Activated T-helper 9 cell treated with anti-CD3 and anti-CD28 coated beads, Interleukin-2, amount 50 U/mL, for 16 hours (primary cell): Measurements from ENCODE around the gene DIS3L2.
"Not testable (repeated sequence)": the region's sequence is repeated elsewhere in the genome, so short reads cannot be mapped to it uniquely, and the experiment has no call there.

Experiments used
- DNase-seq: peaks from one replicate; pipeline ENCODE4 v3.0.0-alpha.2; 2020; ENCODE audit warnings: low read depth

Gene DIS3L2

GRCh38 chr2:232350804-232351685 lies 389.5 kb downstream of the DIS3L2 start:
- DNase-seq: no peak

GRCh38 chr2:232351686-232352510 lies 390.4 kb downstream of the DIS3L2 start:
- DNase-seq: no peak

DNA sequence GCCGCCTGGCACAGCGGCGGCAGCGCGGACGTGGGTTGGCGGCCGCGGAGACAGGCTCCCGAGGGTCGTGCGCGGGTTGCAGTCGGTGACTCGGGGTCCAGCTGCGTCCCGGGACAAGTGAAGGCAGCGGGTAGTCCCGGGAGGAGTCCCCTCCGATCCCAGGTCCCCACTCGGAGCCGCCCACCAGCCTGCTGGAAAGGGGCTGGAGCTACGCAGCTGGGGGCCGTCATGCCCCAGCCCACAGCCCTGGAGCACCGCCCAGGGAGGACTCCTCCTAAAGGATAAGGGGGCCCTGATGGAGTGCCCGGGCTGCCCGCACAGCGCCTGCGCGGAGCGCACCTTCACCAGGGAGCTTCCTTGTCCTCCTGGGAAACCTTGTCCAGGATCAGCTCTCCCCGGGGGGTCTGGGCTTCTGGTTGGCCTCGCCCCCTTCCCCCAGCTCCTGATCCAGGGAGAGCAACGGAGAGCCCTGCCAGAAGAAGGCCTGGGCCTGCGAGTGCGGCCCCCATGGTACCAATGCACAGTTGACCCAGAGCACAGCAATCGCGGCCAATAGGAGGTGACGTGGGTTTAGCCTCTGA lies 391.1 kb downstream of the DIS3L2 start:
- no peak for DNase-seq

GRCh38 chr2:232353096-232353495 lies 391.6 kb downstream of the DIS3L2 start:
- DNase-seq: no peak

DNA sequence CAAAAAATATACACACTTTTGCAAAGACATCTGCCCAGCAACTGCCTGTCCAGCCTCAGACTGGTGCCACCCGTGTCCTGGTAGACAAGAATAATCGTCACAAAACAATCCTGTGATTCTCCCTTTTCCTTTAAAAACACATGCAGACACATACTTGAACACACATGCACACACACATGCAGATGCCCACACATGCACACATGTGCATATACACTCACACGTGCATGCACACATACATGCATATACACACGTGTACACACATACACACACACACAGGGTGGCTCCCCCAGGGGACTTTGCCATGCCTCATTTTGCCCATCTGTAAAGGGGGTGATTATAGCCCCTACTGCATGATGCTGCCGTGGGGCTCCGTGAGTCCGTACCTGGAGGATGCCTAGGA lies 392.1 kb downstream of the DIS3L2 start:
- DNase-seq: no peak

DNA sequence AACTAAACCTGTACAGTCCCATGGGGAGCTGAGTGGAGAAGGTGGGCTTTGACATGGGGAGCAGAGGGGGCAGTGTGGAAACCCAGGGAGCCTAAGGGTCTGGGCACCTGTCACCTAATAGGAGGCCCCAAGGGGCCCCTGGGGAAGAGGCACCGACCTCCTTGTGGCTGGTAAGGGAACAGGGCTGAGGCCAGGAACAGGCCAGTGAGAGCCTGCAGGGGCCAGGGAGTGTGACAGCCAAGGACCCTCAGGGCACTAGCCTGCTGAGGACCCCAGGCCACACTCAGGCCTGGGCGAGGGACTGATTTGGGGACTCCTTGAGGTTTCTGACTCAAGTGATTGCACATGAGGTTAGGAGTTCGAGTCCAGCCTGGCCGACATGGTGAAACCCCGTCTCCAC lies 392.6 kb downstream of the DIS3L2 start:
- no peak for DNase-seq

DNA sequence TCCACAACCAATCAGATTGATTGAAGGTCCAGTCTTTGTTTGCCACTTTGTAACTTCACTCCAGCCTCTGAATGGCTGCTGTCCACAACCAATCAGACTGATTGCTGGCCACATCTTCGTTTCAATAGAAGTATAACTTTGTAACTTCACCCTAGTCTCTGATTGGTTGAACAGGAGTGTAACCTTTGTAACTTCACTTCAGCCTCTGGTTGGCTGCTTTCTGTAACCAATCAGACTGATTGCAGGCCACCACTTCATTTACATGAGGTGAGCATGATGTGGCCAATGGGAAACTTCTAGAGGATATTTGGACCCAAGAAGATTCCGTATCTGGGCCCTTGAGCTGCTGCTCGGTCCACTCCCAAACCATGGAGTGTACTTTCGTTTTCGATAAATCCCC lies 400.1 kb downstream of the DIS3L2 start:
- DNase-seq: no peak

- no peak for DNase-seq
Measured at GRCh38 chr2:232362174-232362900, 400.8 kb downstream of the DIS3L2 start.

DNA sequence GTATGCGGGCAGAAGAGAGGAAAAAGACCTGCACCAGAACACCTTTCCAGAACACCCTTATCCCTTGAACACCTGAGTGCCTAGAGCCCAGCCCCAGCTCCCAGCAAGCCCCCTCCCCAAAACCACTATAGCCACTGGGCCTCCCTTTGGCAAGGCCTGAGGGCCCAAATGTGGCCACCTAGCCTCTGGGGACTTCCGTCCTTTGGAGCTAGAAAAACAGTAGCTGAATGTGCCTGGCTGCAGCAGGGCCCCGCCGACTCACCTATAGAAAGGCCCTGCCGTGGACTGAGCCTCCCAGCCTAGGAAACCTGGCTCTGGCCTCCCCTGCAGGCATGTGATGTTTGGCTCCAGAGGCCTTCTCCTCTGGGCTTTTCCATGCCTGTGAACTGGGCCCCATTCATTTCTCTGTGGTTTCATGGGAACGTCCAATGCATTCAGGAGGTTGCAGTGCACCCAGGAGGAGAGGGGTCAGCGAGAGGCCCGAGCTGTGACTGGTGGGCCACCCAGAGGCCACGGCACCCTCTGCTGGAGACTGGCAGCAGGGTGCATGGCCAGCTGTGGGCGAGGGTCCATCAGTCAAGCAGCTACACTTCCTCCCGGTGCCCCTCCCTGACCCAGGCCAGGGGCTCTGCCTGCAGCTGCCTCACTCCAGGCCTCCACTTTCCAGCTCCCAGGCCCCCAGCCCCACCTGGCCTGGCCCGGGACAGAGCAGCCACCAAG lies 401.7 kb downstream of the DIS3L2 start:
- DNase-seq: not testable (repeated sequence)

DNA sequence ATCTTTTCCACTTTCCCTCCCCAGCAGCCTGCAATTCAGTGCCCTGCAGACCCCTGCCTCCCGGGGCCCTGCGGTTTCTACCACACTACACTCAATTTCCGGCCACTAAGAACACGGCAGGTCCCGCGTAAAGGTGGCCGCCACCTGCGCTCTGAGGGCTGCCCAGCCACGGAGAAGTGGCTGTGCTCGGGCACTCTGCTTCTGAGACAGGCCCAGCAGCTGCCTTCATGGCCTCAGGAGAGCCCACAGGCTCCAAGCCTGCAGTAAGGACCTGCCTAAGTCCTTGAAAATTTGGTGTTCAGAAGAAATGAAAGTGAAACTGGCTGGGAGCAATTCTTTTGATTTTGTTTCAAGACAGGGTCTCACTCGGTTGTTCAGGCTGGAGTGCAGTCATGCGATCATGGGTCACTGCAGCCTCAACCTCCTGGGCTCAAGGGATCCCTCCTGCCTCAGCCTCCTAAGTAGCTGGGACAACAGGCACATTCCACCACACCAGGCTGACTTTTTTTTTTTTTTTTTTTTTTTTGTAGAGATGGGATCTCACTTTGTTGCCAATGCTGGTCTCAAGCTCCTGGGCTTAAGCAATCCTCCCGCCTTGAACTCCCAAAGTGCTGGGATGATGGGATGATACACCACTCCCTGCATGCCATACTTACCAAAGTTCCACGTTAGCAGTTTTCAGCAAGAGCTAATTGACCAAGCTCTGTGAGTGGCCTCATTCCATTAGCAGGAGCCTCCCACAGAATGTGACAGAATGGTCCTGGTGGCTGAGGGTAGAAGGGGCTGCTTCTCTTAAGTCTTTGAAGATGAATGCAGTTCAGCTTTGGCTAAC lies 402.5 kb downstream of the DIS3L2 start:
- DNase-seq: no peak

DNA sequence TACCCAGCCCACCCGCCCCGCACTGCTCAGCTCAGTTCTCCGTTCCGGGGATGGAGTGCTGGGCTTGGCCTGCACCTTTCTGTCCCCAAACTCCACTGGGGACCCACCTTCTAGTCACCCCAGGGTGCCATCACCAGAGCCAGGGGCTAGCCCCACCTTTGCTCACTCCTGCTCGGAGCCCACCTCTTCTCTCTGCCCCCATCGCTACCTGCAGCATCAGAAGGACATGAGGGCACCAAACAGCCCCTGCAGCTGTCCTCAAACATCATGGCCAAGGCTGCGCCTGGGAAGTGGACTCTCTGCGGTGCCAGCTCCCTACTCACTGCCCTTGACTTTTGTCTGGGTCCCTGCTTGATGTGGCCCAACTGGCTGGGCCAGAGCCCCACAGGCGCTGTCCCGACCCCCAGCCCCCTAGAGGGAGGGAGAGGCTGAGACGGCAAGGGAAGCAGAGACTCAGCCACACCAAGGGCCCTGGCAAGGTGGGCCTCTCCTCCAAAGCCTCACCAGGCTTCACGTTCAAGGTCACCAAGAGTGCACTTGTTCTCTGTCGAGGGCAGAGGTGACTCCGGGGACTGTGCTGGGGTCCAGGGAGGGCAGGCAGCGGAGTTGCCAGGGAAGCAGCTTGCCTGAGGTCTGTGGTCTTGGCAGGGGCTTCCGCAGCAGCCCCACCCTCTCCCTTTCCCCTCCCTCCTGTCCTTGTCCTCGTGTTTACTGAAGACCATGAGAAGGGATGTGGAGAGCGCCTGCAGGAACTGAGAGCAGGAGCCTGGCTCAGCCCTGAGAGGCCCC lies 403.5 kb downstream of the DIS3L2 start:
- not testable (repeated sequence) for DNase-seq

GRCh38 chr2:232365621-232366321 lies 404.3 kb downstream of the DIS3L2 start:
- DNase-seq: no peak

DNA sequence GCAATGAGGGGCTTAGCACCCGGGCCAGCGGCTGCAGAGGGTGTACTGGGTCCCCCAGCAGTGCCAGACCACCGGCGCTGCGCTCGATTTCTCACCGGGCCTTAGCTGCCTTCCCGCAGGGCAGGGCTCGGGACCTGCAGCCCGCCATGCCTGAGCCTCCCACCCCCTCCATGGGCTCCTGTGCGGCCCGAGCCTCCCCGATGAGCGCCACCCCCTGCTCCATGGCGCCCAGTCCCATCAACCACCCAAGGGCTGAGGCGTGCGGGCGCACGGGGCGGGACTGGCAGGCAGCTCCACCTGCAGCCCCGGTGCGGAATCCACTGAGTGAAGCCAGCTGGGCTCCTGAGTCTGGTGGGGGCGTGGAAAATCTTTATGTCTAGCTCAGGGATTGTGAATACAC lies 404.9 kb downstream of the DIS3L2 start:
- not testable (repeated sequence) for DNase-seq

DNA sequence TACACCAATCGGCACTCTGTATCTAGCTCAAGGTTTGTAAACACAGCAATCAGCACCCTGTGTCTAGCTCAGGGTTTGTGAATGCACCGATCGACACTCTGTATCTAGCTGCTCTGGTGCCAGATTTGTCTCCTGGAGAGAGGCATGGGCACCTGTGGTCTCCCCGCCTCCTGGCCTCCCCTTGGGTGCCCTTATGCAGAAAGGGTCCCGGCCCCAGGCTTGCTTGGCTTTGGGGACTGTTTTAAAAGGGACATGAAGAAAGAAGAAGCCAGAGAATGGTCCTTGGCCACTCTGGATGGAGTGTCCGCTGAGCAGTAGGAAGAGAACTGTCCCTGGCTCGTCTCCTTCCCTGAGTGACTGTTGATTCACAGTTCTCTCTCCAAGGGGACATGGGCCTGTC lies 405.5 kb downstream of the DIS3L2 start:
- DNase-seq: no peak

- DNase-seq: no peak
Measured at GRCh38 chr2:232367591-232368233, 406.2 kb downstream of the DIS3L2 start.

DNA sequence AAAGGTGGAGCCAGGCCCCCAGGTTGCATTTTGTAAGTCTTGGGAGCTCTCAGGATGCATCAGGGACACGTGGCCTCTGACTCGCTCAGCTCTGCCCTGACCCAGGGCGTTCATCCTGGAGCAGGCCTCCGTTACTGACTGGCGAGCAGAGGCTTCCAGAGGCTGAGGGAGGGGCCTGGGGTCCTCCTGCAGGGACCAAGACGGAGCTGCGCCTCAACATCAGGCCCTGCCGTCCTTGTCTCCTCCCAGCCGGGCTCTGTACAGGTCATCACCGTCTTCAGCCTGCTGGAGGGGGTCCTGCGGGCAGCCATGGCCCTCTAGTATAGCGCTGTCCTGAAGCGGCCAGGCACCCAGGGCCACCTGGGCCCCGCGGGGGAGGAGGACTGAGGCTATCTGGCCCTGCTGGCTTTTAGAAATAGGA lies 406.8 kb downstream of the DIS3L2 start:
- DNase-seq: no peak

DNA sequence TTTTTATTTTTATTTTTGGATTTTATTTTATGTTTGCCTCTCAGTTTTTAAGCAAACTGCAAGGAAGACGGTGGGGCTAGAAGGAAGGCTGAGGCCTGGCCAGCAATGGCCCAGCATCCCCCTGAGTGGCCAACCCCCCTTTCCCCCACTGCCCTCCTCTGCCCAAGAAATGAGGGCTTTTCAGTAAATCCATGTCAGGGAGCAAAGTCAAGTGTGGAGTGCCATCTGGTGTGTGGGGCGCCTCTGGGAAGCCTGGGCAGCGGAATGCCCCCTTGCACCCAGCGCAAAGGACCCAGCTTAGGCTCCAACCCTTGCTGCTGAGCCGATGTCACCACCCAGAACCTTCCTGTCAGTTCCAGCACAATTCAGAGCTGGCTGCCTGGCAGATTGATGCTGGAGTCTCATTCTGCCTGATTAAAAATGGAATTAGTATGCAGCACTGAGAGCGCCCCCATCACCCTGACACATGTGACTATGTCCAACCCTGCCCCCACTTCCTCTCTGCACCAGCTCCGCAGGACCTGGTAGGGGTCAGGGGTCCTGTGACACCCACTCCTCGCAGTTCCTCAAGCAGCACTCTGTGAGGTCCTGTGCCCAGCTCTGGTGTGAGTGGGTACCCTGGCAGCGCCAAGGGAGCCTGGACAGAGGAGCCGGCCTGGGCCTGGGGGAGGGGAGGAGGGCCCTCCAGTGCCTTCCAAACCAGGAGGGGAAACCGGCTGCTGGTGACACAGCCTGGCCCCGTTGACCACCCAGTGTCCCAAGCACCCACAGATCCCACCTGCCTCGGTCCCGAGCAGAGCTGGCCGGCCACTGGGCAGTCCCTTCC lies 407.8 kb downstream of the DIS3L2 start:
- no peak for DNase-seq

DNA sequence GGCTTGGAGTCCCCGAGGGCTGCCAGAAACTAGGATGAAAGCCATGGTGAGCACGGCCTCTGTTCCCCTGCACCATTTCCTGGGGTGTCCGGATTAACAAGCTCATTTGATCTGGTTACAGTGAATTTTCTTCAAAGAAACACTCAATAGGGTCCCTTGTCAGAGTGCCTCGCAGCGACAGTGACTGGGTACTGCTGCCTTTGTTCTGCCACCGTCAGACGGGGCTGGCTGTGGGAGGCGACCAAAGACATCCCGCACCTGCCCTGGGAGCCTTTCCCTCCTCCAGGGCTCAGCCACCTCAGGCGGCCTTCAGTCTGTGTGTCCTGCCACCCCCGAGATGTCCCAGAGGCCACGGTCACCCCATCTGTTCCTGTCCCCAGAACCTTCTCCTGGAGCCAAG lies 408.5 kb downstream of the DIS3L2 start:
- DNase-seq: not testable (repeated sequence)
